GM15510 (cell line): ENCODE results near the gene DIPK2A.

Source experiments
- POLR2A ChIP-seq: IDR thresholded peaks from 3 replicates; pipeline ENCODE4 v1.6.1; 2011; ENCODE audit warnings: borderline replicate concordance; ENCODE audit not compliant: insufficient read length; ENCODE audit errors: extremely low read depth

Gene DIPK2A

GRCh38 chr3:143998266-143998665 is 26.6 kb downstream of the DIPK2A start:
- TF ChIP-seq POLR2A: no peak

GRCh38 chr3:144003051-144003450 is 31.4 kb downstream of the DIPK2A start:
- TF ChIP-seq POLR2A: no peak

DNA sequence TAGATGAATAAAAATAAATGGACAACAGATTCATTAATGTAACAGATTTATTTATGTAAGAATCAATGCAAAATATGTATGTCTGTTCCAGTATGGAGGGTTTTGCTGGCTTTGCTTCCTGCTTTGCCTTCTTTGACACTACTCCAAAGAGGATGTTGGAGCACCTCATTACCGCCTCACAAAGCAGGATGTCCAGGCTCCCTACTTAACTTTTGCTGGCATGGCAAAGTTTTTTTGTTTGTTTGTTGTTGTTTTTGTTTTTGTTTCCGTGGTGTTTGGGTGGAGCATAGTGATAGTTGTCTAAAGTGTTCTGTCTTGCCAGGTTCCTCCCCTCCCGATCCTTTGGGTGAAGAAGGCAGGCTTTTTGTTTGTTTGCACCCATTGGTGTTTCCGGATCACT is 38.7 kb downstream of the DIPK2A start:
- TF ChIP-seq POLR2A: no peak

- no peak for TF ChIP-seq POLR2A
Observed at GRCh38 chr3:144011251-144011799, 39.7 kb downstream of the DIPK2A start.

- TF ChIP-seq POLR2A: no peak
Observed at GRCh38 chr3:144015133-144015532, 43.5 kb downstream of the DIPK2A start.

DNA sequence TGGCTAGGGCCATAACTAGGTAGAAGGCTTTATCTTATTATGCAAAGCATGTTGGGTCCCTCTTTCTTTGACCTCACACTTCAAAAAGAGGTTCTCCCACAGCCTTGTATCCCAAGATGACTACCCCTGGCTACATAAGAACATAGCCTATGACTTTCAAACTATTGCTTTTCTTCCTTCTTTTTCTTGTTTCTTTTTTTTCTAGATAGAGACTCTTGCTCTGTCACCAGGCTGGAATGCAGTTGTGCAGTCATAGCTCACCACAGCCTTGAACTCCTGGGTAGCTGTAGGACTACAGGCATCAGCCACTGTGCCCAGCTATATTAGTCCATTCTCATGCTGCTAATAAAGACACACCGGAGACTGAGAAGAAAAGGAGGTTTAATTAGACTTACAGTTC is 47.2 kb downstream of the DIPK2A start:
- TF ChIP-seq POLR2A: no peak
